ENCODE results near the gene INSC.

Gene INSC

GRCh38 chr11:15146271-15147003, 31.7 kb downstream of the INSC start:
- DNase-seq (ENCODE audit: low read depth), result no peak

- no peak for DNase-seq (ENCODE audit: low read depth)
Observed at GRCh38 chr11:15148169-15148568, 33.4 kb downstream of the INSC start.

DNA sequence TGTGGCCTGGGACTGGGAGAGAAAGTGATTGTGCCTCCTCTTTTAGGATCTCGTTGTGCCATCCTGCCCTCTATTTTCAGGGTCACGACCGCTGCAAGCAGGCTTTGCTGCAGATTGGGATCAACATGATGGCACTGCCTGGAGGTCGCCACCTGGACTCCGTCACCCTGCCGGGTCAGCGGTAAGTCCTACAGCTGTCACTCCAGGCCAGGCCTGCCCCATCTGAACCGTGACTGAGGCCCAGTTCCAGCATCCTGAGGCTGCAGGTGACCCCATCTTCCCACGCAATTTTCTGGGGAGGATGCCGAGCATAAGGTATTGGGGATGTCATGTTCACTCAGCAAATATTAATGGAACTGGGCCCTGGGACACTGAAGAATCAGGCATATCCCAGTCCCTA, 34.3 kb downstream of the INSC start:
- DNase-seq (ENCODE audit: low read depth), result no peak

GRCh38 chr11:15150507-15150906, 35.8 kb downstream of the INSC start:
- DNase-seq (ENCODE audit: low read depth), result no peak

GRCh38 chr11:15153231-15153630, 38.5 kb downstream of the INSC start:
- no peak for DNase-seq (ENCODE audit: low read depth)

GRCh38 chr11:15157181-15157580, 42.5 kb downstream of the INSC start:
- no peak for DNase-seq (ENCODE audit: low read depth)

DNA sequence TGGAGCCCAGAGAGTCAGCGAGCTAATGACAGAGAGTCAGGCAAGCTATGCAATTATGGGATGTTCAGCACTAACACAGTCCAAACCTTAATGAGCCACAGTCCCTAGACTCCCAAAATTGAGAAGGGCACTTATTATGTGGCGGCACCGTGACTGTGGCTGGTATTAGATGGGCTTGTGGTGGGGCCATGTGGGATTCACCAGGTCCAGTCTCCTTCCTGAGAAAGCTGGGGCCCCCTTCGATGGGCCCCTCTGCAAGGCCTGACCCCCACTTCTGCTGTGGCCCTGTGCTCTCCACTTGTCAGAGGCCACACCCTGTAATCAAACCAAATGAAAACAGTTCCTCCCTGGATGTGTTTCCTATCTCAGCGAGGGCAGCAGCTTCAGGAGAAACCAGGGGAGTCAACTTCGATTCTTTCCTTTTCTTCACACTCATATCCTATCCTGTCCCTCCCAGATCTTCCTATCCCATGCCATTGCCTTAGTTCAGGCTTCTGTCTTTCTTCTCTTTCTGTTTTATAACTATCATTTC, 42.9 kb downstream of the INSC start:
- no peak for DNase-seq (ENCODE audit: low read depth)

GRCh38 chr11:15158351-15159015, 43.8 kb downstream of the INSC start:
- no peak for DNase-seq (ENCODE audit: low read depth)

GRCh38 chr11:15159085-15159484, 44.4 kb downstream of the INSC start:
- DNase-seq (ENCODE audit: low read depth), result no peak

DNA sequence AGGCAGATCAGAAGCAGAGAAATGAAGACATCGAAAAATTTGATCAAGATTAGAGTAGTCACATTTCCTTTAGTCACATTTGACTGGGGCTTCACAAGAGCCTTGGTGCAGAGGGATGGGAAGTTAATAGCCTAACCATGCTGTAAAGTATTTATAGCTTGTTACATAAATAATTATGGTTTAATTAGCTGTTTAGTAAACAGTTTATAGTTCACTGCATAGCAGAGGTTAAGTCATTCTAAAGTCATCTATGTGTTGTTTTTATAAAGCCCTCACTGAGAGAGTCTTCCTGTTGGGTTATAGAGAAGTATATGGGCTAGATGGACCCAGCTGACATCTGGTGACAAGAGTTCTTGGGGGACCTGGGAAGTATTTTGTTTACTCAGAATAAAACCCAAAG, 47.1 kb downstream of the INSC start:
- no peak for DNase-seq (ENCODE audit: low read depth)

DNA sequence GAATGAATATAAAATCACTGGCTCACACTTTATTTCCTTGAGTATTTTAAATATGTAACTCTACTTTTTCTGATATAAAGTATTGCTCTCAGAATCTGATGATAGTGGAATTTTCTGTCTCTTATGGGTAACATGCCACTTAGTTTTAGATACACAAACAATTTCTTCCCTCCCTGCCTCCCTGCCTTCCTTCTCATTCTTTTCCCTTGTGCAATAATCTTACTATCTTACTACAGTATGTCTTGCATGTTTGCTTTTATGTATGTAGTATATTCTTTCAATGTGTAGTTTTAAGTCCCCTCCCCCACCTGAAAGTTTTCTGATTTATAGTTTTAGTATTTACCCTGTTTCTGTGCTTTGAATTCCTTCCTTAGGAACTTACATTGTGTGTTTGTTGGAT, 48.4 kb downstream of the INSC start:
- no peak for DNase-seq (ENCODE audit: low read depth)

GRCh38 chr11:15166204-15166603, 51.5 kb downstream of the INSC start:
- DNase-seq (ENCODE audit: low read depth), result no peak

DNA sequence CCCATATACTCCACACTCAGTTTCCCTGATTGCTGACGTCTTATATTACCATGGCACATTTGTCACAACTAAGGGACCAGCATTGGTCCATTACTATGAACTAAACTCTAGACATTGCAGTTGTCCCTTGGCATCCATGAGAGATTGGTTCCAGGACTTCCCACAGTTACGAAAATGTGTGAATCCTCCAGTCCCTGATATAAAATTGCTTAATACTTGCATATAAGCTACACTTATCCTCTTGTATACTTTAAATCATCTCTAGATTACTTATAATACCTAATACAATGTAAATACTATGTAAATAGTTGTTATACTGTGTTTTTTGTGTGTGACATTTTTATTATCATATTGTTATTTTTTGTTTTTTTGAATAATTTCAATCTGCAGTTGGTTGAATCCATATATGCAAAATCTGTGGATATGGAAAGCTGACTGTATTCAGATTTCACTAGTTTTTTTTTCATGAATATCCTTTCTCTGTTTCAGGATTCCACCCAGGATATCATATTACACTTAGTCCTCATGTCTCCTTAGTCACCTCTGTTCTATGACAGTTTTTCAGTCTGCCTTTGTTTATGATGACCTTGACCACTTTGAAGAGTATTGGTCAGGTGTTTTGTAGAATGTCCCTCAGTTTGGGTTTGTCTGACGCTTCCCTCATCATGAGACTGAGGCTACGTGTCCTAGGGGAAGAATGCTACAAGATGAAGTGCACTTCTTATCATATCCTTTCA, 55.3 kb downstream of the INSC start:
- DNase-seq (ENCODE audit: low read depth), result no peak

GRCh38 chr11:15170698-15171097, 56.0 kb downstream of the INSC start:
- no peak for DNase-seq (ENCODE audit: low read depth)

- DNase-seq (ENCODE audit: low read depth), result no peak
Observed at GRCh38 chr11:15171956-15172355, 57.2 kb downstream of the INSC start.

- no peak for DNase-seq (ENCODE audit: low read depth)
Observed at GRCh38 chr11:15175831-15176230, 61.1 kb downstream of the INSC start.

DNA sequence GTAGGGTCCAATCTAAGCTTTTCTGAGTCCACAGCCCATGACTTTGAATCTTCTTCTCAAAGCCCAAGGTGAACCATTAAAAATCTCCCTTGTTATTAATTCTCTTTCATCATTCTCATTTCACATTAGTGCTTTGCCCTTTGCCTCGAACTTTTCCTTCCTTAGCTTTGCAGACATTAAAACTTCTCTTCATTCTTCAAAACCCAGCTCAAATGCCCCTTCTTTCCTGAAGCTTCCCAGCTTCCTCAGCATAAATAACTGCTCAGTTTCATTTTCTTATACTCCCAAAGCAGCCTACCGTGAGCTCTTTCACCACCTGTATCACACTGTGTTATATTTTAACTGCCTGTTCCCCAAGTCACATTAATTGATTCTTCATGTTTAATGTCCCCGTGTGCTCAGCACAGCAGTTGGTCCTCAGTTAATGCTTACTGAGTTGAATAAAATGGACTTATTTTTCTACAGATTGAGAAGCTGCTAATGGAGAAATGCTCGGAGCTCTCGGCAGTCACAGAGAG, 62.0 kb downstream of the INSC start:
- DNase-seq (ENCODE audit: low read depth), result no peak

GRCh38 chr11:15177491-15177890, 62.8 kb downstream of the INSC start:
- DNase-seq (ENCODE audit: low read depth), result no peak

- no peak for DNase-seq (ENCODE audit: low read depth)
Observed at GRCh38 chr11:15178214-15178613, 63.5 kb downstream of the INSC start.

GRCh38 chr11:15179167-15179566, 64.4 kb downstream of the INSC start:
- DNase-seq (ENCODE audit: low read depth), result no peak

- DNase-seq (ENCODE audit: low read depth), result no peak
Observed at GRCh38 chr11:15180212-15180792, 65.6 kb downstream of the INSC start.

DNA sequence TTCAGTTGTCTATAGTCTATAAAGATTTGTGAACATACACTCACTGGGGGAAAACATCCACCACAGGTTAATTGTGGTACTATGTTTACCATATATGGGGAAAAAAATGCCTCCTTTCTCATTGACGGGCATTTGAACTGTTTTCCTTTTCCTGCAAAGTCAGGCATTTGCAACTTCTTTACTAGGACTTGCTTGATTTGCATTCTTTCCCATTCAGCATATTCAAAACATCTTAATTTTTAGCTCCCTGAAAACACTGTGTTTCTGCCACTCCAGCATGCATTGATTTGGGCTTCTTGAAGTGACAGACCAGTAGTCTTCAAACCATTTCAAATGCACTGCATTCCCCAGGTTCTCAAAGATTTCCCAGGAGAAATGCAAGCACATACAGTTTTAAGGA, 67.6 kb downstream of the INSC start:
- no peak for DNase-seq (ENCODE audit: low read depth)

Data from stimulated activated CD4-positive, alpha-beta T cell treated with anti-CD3 and anti-CD28 coated beads, Interleukin-2, amount 100 ng/mL, for 4 hours (primary cell).